Measurements from ENCODE around the gene SLC9A5. TPM values are rescaled to one million over a fixed set of nuclear protein-coding genes. Genes with fewer than 3 reads are reported as not detected.

SLC9A5 gene
- total and polyA plus RNA-seq, 9 of the 15 experiments (the other 6 are each of a cell fraction or from before 2014, with no cell fraction given): 0.06 to 3.1 (median 1.2) TPM

DNA sequence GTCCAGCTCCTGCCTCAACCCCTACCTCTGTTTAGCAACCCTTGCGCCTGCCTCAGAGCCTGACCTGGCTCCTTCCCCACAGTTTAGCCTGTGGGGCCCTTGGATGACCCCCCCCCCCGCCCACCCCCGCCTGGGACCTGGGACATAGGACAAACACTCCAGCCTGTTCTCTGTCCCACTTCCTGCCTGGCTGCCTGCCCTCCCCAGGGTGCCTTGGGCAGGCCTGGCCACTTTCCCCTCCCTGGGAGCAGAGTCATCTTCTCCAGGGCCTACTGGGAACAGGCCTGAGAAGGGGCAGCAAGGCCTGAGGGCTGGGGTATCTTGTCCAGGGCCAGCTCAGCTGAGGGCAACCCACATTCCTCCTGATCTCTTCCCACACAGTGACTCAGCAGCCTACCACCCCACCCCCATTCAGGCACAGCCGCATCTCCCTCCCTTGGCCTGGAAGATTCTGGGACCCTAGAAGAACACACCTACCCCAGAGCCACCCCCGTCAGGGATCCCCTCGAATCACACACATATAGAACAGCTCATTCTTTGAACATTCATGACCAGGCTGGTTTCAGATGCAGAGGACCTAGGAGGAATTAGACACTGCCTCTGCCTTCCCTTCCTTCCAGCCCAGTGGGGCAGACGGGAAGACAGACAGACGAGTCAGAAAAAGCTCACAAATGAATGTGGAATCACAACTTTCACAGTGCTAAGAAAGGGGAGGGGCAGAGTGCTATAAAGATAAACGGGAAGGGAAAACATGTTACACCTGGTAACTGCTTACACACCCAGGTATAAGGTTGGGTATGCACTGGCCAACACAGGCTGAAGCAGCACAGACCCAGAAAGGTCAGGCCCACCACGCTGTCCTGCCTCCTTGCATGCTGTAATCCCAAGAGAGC is 7.5 kb upstream of the SLC9A5 start (continued):
- TF ChIP-seq MYC (IDR thresholded peaks at IDR 0.05; ENCODE audit: low read depth, low read length): no peak
- TF ChIP-seq MYC (CRISPR knock-in tag; IDR thresholded peaks at IDR 0.05; ENCODE audit: borderline replicate concordance, low read depth): no peak
- no peak for TF ChIP-seq MTA3 (IDR thresholded peaks at IDR 0.05; ENCODE audit: borderline replicate concordance)
- TF ChIP-seq HNRNPUL1 (IDR thresholded peaks at IDR 0.05; ENCODE audit: low read length): no peak
- no peak for TF ChIP-seq ZBTB1 (CRISPR knock-in tag; IDR thresholded peaks at IDR 0.05; ENCODE audit: borderline replicate concordance, low read depth)
- TF ChIP-seq E4F1 (CRISPR knock-in tag; IDR thresholded peaks at IDR 0.05; ENCODE audit: borderline replicate concordance): no peak
- peak; percentile 89 for TF ChIP-seq EGR1 (conservative IDR thresholded peaks at IDR 0.05)
- no peak for TF ChIP-seq RBM34 (IDR thresholded peaks at IDR 0.05; ENCODE audit: borderline replicate concordance, insufficient read depth, low read length)
- TF ChIP-seq, protein P1, sequence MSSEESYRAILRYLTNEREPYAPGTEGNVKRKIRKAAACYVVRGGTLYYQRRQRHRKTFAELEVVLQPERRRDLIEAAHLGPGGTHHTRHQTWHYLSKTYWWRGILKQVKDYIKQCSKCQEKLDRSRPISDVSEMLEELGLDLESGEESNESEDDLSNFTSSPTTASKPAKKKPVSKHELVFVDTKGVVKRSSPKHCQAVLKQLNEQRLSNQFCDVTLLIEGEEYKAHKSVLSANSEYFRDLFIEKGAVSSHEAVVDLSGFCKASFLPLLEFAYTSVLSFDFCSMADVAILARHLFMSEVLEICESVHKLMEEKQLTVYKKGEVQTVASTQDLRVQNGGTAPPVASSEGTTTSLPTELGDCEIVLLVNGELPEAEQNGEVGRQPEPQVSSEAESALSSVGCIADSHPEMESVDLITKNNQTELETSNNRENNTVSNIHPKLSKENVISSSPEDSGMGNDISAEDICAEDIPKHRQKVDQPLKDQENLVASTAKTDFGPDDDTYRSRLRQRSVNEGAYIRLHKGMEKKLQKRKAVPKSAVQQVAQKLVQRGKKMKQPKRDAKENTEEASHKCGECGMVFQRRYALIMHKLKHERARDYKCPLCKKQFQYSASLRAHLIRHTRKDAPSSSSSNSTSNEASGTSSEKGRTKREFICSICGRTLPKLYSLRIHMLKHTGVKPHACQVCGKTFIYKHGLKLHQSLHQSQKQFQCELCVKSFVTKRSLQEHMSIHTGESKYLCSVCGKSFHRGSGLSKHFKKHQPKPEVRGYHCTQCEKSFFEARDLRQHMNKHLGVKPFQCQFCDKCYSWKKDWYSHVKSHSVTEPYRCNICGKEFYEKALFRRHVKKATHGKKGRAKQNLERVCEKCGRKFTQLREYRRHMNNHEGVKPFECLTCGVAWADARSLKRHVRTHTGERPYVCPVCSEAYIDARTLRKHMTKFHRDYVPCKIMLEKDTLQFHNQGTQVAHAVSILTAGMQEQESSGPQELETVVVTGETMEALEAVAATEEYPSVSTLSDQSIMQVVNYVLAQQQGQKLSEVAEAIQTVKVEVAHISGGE (CRISPR knock-in tag; IDR thresholded peaks at IDR 0.05): peak in 1 of 3 experiments; percentile 27; a peak in 1 of 6 replicates
- TF ChIP-seq, protein P2, sequence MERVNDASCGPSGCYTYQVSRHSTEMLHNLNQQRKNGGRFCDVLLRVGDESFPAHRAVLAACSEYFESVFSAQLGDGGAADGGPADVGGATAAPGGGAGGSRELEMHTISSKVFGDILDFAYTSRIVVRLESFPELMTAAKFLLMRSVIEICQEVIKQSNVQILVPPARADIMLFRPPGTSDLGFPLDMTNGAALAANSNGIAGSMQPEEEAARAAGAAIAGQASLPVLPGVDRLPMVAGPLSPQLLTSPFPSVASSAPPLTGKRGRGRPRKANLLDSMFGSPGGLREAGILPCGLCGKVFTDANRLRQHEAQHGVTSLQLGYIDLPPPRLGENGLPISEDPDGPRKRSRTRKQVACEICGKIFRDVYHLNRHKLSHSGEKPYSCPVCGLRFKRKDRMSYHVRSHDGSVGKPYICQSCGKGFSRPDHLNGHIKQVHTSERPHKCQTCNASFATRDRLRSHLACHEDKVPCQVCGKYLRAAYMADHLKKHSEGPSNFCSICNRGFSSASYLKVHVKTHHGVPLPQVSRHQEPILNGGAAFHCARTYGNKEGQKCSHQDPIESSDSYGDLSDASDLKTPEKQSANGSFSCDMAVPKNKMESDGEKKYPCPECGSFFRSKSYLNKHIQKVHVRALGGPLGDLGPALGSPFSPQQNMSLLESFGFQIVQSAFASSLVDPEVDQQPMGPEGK (CRISPR knock-in tag; IDR thresholded peaks at IDR 0.05; ENCODE audit: borderline replicate concordance): no peak
- TF ChIP-seq ARHGAP35 (IDR thresholded peaks at IDR 0.05; ENCODE audit: partially characterized antibody): no peak
- TF ChIP-seq ZNF449 (CRISPR knock-in tag; IDR thresholded peaks at IDR 0.05): no peak
- TF ChIP-seq, protein P3, sequence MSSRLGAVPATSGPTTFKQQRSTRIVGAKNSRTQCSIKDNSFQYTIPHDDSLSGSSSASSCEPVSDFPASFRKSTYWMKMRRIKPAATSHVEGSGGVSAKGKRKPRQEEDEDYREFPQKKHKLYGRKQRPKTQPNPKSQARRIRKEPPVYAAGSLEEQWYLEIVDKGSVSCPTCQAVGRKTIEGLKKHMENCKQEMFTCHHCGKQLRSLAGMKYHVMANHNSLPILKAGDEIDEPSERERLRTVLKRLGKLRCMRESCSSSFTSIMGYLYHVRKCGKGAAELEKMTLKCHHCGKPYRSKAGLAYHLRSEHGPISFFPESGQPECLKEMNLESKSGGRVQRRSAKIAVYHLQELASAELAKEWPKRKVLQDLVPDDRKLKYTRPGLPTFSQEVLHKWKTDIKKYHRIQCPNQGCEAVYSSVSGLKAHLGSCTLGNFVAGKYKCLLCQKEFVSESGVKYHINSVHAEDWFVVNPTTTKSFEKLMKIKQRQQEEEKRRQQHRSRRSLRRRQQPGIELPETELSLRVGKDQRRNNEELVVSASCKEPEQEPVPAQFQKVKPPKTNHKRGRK (tag; IDR thresholded peaks at IDR 0.05): no peak
- no peak for TF ChIP-seq FOXA1 (IDR thresholded peaks at IDR 0.05; ENCODE audit: borderline replicate concordance)

All from K562 (cell line).